NCI-H446 (cell line): Measurements from ENCODE around the gene CTNNAL1.
"Not testable (repeated sequence)": the region's sequence is repeated elsewhere in the genome, so short reads cannot be mapped to it uniquely, and the experiment has no call there.

Experiments used
- DNase-seq, 2 experiments: peaks; one replicate each; lab custom pipeline; 2025; lab: John Stamatoyannopoulos, UW

Gene CTNNAL1

GRCh38 chr9:108933718-108934322, 79.5 kb downstream of the CTNNAL1 start, which contains the start of gene ELP1:
Gene ELP1, minus strand, starts transcription at chr9:108934124. Its CDS starts 2,978 bp downstream, at chr9:108931146.
- DNase-seq: peak; percentile 43 to 84

- no peak for DNase-seq
These were observed 80.0 kb downstream of the CTNNAL1 start for GRCh38 chr9:108933231-108933717.

GRCh38 chr9:108928386-108928785, 84.9 kb downstream of the CTNNAL1 start:
- DNase-seq: no peak

DNA sequence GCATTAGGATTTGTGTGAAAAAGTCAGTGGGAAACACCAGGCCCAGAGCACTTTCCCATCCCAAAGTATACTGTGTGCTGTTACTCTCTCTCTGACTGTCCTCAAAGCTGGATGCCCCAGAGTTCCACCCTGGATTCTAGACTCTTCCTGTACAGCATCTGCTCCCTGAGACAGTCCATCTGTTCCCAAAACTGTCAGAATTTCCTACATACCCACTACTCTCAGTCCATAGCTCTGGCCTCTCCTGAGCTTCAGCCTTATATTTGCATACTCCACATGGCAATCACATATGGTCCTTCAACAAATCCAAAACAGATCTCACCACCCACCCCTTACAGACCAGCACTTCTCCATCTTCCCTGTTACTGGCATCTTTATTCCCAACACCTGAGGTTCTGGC, 88.8 kb downstream of the CTNNAL1 start:
- DNase-seq: no peak

GRCh38 chr9:108921200-108921599, 92.1 kb downstream of the CTNNAL1 start:
- DNase-seq: no peak

DNA sequence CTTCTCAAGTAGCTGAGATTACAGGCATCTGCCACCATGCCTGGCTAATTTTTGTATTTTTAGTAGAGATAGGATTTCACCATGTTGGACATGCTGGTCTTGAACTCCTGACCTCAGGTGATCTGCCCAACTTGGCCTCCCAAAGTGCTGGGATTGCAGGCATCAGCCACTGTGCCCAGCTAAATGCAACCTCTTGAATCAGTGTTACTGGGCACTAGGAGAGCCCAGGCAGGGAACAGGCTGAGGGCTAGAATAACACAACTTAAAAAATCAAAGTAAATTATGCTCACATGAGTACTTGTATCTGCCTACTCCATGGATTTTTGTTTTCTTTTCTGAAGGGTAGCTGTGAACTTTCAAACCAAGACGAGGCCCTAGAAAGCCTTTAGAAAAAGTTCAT, 92.9 kb downstream of the CTNNAL1 start:
- DNase-seq: not testable (repeated sequence)

DNA sequence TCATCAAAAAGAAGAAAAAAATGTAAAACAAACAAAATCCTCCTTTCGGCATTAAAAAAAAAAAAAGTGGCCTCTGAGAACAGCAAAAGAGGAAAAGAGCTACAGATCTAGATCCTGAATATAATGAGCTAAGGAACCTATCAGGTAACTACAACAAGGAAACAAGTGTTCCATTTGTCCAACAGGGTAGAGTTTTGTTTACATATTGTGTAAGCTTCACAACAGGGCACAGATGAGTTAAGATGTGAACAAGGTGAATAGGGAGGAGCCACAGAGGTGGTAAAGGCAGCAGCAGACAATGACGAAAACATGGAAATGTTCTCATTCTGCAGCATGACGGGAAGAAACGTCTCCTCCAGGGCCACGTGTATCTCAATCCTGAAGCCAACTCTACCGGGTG, 93.8 kb downstream of the CTNNAL1 start:
- no peak for DNase-seq

DNA sequence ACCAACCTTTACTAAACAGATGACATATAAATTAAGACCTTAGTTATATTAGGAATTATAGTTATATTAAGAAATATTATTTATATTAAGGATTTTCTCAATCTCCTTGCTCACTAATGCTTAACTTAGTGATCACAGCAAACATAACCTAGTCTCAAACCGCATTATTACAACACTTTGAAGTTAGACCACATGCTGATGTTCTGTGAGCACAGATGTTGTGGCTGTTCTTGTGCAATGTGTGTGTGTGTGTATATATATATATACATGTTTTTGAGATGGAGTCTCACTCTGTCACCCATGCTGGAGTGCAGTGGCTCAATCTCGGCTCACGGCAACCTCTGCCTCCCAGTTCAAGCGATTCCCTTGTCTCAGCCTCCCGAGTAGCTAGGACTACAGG, 99.9 kb downstream of the CTNNAL1 start:
- no peak for DNase-seq

DNA sequence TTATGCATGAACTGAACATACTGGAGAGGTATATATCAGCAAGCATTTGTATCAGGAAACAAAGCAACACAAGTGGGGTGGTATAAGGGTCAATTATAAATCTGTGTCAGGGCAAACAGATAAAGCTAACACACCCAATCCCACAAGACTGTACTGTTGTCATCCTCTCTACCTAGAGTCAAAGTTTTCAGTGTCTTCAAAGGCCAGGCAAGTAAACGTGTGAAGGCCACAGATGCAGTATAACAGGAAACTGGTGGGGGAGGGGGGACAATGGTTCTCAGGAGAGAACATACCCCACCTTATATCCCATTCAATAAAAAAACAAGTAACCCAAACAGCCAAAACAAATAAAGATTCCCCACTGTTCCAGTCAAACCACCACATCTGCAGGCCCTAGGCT, 101.5 kb downstream of the CTNNAL1 start:
- no peak for DNase-seq

GRCh38 chr9:108910914-108911313, 102.4 kb downstream of the CTNNAL1 start:
- no peak for DNase-seq

GRCh38 chr9:108910402-108910801, 102.9 kb downstream of the CTNNAL1 start:
- no peak for DNase-seq

- no peak for DNase-seq
These were observed 107.8 kb downstream of the CTNNAL1 start for GRCh38 chr9:108905494-108905893.

GRCh38 chr9:108904161-108904560, 109.1 kb downstream of the CTNNAL1 start:
- no peak for DNase-seq

DNA sequence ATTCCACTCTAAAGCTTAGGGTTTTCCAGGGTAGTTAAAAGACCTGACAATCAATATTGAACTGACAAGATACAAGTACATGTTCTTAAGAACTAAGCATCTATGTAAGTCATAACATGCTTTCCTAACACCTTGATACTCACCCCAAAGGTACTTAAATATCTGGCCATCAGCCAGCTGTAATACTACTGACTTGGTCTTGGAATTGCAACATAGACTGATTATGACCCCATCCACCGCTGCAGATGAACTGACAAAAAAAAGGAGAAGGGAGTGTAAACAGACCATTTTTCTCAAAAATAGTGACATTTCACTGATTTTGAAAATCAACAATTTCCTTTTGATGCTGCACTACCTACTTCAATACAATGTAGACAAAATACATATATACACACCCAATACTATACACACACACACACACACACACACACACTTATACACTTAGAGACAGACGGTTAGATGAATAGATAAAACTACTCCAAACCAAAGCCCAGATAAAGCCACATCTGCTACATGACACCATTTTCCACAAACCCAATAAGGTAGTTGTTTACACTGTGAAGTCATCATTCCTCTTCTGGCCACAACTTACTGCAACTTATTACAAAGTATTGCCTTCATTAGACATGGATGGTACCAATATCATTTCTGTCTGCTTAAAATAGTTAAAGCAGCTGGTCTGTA, 109.7 kb downstream of the CTNNAL1 start:
- DNase-seq: no peak

- no peak for DNase-seq
These were observed 113.1 kb downstream of the CTNNAL1 start for GRCh38 chr9:108900176-108900575.

GRCh38 chr9:108899023-108899695, 114.1 kb downstream of the CTNNAL1 start:
- DNase-seq: not testable (repeated sequence)

DNA sequence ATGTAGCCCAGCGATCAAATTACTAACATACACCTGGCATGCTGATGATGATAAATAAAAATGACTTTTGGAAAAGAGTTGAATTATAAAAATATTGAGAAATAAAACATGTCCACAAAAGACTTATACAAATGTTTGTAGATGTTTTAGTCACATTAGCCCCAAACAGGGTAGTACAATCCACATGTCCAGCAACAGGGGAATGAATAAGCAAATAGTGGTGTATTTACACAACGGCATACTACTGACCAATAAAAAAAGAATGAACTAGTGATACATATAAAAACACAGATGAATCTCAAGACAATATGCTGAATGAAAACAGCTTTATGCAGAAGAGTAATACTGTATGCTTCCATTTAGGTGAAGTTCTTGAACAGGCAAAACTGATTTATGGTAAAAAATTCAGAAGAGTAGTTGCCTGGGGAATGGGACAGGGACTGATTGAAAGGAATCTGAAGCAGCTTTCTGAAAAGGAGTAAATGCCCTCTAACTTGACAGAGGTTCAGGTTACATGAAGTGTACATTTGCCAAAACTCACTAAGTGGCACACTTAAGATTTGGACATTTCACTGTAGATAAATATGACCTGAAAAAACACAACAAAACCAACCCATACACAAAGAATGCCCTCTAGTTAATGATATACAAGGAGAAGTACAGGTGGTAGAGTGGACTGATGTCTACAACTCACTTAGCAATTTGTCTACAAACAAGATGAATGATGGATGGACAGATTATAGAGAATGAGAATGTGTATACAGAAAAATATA, 115.8 kb downstream of the CTNNAL1 start:
- no peak for DNase-seq

DNA sequence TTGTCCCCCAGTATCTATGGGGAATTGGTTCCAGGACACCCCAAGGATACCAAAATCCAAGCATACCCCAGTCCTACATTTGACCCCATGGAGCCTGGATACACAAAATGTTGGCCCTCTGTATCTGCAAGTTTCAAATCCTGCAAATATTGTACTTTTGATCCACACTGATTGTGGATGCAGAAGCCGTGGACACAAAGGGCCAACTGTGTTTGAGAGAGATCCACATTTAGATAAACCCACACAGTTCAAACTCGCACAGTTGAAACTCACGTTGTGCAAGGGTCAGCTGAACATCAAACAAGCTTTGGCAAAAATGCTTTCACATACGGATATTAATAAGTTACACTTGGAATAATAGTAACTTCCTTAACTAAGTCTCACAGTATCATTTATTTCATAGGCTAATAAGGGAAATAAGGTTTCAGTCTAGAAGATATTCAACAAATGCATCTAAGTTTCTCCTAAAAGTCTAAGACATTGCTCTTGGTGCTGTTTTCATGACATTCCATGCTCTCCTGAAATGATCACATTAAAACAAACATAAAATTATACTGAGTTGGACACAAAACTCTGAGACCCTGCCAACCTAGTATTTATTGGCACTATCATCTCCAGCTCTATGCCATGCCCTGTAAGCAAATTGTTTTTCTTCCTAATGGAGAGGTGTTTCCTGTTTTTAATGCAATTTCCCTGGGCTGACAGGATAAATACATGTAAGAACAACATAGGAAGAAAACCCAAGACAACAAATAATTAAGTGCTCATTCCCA, 118.9 kb downstream of the CTNNAL1 start:
- no peak for DNase-seq
